ENCODE measurements around the gene HMGB1. TPM values are rescaled to one million over a fixed set of nuclear protein-coding genes. Genes with fewer than 3 reads are reported as not detected.

The HMGB1 gene
- polyA plus RNA-seq, 2 of the 4 experiments (the other 2 are of a cell fraction): 353 to 641 TPM

DNA sequence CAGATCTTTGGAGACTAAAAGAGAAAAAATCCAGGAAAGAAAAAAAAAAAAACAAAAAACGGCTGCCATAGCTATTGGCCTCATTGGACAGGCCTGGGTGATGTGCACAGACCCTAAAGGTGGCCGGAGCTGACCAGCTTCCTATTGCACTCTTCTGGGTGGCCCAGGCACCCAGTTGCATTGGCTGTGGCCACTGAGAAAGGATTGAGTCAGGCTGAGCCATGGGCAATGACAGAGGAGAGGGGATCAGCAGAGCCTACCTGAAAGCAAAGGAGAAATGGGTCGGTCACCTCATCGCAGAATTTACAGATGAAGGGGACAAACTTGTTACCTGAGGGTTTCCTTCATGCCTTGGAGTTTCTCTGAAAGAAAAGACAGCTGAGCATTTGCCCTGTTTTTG, 17.3 kb downstream of the HMGB1 start:
- H3K9me3 ChIP-seq: no peaks in the 10 kb centered on the region
- CTCF ChIA-PET: interaction anchor here (0.6 to 1.5 kb wide), 4 partner anchors 14 to 334 kb away, joined by 3 to 6 read pairs (median 4); no protein-coding TSS in a partner anchor

GRCh38 chr13:30446126-30446500, 19.6 kb downstream of the HMGB1 start:
- no peak for TF ChIP-seq HES2 (IDR thresholded peaks at IDR 0.05)
- no peak for TF ChIP-seq SMC3 (IDR thresholded peaks at IDR 0.05)
- TF ChIP-seq, protein P1, sequence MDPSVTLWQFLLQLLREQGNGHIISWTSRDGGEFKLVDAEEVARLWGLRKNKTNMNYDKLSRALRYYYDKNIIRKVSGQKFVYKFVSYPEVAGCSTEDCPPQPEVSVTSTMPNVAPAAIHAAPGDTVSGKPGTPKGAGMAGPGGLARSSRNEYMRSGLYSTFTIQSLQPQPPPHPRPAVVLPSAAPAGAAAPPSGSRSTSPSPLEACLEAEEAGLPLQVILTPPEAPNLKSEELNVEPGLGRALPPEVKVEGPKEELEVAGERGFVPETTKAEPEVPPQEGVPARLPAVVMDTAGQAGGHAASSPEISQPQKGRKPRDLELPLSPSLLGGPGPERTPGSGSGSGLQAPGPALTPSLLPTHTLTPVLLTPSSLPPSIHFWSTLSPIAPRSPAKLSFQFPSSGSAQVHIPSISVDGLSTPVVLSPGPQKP (IDR thresholded peaks at IDR 0.05; ENCODE audit: low read depth, low read length): no peak
- TF ChIP-seq, protein P2, sequence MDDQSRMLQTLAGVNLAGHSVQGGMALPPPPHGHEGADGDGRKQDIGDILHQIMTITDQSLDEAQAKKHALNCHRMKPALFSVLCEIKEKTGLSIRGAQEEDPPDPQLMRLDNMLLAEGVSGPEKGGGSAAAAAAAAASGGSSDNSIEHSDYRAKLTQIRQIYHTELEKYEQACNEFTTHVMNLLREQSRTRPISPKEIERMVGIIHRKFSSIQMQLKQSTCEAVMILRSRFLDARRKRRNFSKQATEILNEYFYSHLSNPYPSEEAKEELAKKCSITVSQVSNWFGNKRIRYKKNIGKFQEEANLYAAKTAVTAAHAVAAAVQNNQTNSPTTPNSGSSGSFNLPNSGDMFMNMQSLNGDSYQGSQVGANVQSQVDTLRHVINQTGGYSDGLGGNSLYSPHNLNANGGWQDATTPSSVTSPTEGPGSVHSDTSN (IDR thresholded peaks at IDR 0.05): no peak
- TF ChIP-seq NPAS2 (CRISPR knock-in tag; IDR thresholded peaks at IDR 0.05; ENCODE audit: borderline replicate concordance): no peak
- Histone ChIP-seq H3K4me2 (peak overlapping the region; percentile 31; the same call in 1 of the 3 replicates), H3K9me3 (no peaks in the 10 kb centered on the region), H3K4me3 (no peak overlapping the region), H3K4me1 (no peaks in the 10 kb centered on the region), H3K27ac (no peak overlapping the region)
- ChIA-PET CTCF (no interaction called here), POLR2A (no interaction called here)
- DNase-seq (ENCODE audit: low read depth in 1 of 2, low spot score in 1 of 2) (no peak), FAIRE-seq (no peak), ATAC-seq (no peak)
- WGBS (ENCODE audit: missing lambda C conversion rate): 70% methylated on average over 7 of the region's 7 CpGs

More for the DNA sequence above, 17.3 kb downstream of the HMGB1 start:
- Histone ChIP-seq H3K4me1 (no peaks in the 10 kb centered on the region), H3K27ac (no peak overlapping the region), H3K4me2 (no peak overlapping the region), H3K4me3 (no peak overlapping the region)
- ATAC-seq: no peak
- WGBS (ENCODE audit: missing lambda C conversion rate): 75% methylated on average over 4 of the region's 4 CpGs
- no peak for DNase-seq (ENCODE audit: low read depth in 1 of 2, low spot score in 1 of 2)
- POLR2A ChIA-PET: interaction anchor here (1.4 kb wide), 1 partner anchor 26 kb away, joined by 7 read pairs; the partner anchor contains the start of gene UBE2L5
- TF ChIP-seq NPAS2 (CRISPR knock-in tag; IDR thresholded peaks at IDR 0.05; ENCODE audit: borderline replicate concordance): no peak
- TF ChIP-seq RFX5 (IDR thresholded peaks at IDR 0.05): no peak
- TF ChIP-seq CHD4 (IDR thresholded peaks at IDR 0.05; ENCODE audit: borderline replicate concordance): no peak
- no peak for TF ChIP-seq BCL3 (IDR thresholded peaks at IDR 0.05)
- TF ChIP-seq, protein P3, sequence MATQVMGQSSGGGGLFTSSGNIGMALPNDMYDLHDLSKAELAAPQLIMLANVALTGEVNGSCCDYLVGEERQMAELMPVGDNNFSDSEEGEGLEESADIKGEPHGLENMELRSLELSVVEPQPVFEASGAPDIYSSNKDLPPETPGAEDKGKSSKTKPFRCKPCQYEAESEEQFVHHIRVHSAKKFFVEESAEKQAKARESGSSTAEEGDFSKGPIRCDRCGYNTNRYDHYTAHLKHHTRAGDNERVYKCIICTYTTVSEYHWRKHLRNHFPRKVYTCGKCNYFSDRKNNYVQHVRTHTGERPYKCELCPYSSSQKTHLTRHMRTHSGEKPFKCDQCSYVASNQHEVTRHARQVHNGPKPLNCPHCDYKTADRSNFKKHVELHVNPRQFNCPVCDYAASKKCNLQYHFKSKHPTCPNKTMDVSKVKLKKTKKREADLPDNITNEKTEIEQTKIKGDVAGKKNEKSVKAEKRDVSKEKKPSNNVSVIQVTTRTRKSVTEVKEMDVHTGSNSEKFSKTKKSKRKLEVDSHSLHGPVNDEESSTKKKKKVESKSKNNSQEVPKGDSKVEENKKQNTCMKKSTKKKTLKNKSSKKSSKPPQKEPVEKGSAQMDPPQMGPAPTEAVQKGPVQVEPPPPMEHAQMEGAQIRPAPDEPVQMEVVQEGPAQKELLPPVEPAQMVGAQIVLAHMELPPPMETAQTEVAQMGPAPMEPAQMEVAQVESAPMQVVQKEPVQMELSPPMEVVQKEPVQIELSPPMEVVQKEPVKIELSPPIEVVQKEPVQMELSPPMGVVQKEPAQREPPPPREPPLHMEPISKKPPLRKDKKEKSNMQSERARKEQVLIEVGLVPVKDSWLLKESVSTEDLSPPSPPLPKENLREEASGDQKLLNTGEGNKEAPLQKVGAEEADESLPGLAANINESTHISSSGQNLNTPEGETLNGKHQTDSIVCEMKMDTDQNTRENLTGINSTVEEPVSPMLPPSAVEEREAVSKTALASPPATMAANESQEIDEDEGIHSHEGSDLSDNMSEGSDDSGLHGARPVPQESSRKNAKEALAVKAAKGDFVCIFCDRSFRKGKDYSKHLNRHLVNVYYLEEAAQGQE (IDR thresholded peaks at IDR 0.05): no peak
- TF ChIP-seq, protein P2 (IDR thresholded peaks at IDR 0.05): no peak
- no peak for TF ChIP-seq BHLHE40 (IDR thresholded peaks at IDR 0.05; ENCODE audit: low read depth, low read length)
- TF ChIP-seq RCOR1 (IDR thresholded peaks at IDR 0.05; ENCODE audit: low read depth, low read length): no peak
- TF ChIP-seq FOSB (CRISPR knock-in tag; IDR thresholded peaks at IDR 0.05): no peak
- no peak for TF ChIP-seq HEYL (CRISPR knock-in tag; IDR thresholded peaks at IDR 0.05)
- no peak for TF ChIP-seq EP300 (IDR thresholded peaks at IDR 0.05)
- no peak for TF ChIP-seq JUN (IDR thresholded peaks at IDR 0.05)
- no peak for TF ChIP-seq EHF (CRISPR knock-in tag; IDR thresholded peaks at IDR 0.05)
- no peak for FAIRE-seq
